SU-DHL-6 (cell line): ENCODE data around the gene ALOX5AP.
"Not testable (repeated sequence)": the region's sequence is repeated elsewhere in the genome, so short reads cannot be mapped to it uniquely, and the experiment has no call there.

Experiments used
- H2AFZ ChIP-seq: fragments of 200-600 bp; sonication (generic); 2 replicates; pipeline ENCODE4 v1.6.1; 2014; ENCODE audit warnings: low read depth, mild to moderate bottlenecking, moderate library complexity, mixed read lengths, antibody characterized with exemption, low read length; ENCODE audit not compliant: severe bottlenecking
- H3F3A ChIP-seq: fragments of 200-600 bp; shearing (Covaris generic); 2 replicates; pipeline ENCODE4 v1.6.0; 2016; ENCODE audit warnings: antibody characterized with exemption, mild to moderate bottlenecking; ENCODE audit not compliant: insufficient read depth
- H3K27ac ChIP-seq: fragments of 200-600 bp; sonication (generic); 2 replicates; pipeline ENCODE4 v1.5.1; 2016; ENCODE audit warnings: low read depth, mild to moderate bottlenecking, low read length, moderate library complexity, mixed read lengths
- H3K27me3 ChIP-seq: fragments of 200-600 bp; sonication (generic), shearing (Covaris generic); 2 replicates; pipeline ENCODE4 v1.6.0; 2014; ENCODE audit warnings: mild to moderate bottlenecking, low read length
- H3K36me3 ChIP-seq: fragments of 200-600 bp; sonication (generic); 2 replicates; pipeline ENCODE4 v1.6.1; 2014; ENCODE audit warnings: mild to moderate bottlenecking, low read length, mixed read lengths
- H3K4me2 ChIP-seq: fragments of 300-600, 200-600 bp; shearing (Covaris generic), sonication (generic); 2 replicates; pipeline ENCODE4 v1.6.0; 2014; ENCODE audit warnings: low read length, low read depth, mild to moderate bottlenecking; ENCODE audit not compliant: poor library complexity, severe bottlenecking
- H3K4me3 ChIP-seq: fragments of 200-600 bp; sonication (generic); 2 replicates; pipeline ENCODE4 v1.5.1; 2014; ENCODE audit warnings: antibody characterized with exemption, low read length, mild to moderate bottlenecking, mixed read lengths; ENCODE audit not compliant: insufficient read depth, poor library complexity, severe bottlenecking
- H3K79me2 ChIP-seq: fragments of 200-600 bp; sonication (generic); 2 replicates; pipeline ENCODE4 v1.6.1; 2014; ENCODE audit warnings: mild to moderate bottlenecking, low read length, moderate library complexity; ENCODE audit not compliant: insufficient read depth
- H3K9ac ChIP-seq: fragments of 200-600 bp; sonication (generic); 2 replicates; pipeline ENCODE4 v1.7.0; 2014; ENCODE audit warnings: mild to moderate bottlenecking, low read length
- H3K9me2 ChIP-seq: fragments of 200-600 bp; sonication (generic); replicated peaks from 2 replicates; pipeline ENCODE4 v1.6.1; 2014; ENCODE audit warnings: low read length; ENCODE audit not compliant: insufficient read depth
- H3K9me3 ChIP-seq: fragments of 200-600 bp; sonication (generic); 2 replicates; pipeline ENCODE4 v1.6.1; 2014; ENCODE audit warnings: low read length, mixed read lengths; ENCODE audit not compliant: insufficient read depth
- H4K20me1 ChIP-seq: fragments of 200-600 bp; sonication (generic); 2 replicates; pipeline ENCODE4 v1.6.1; 2014; ENCODE audit warnings: low read depth, mild to moderate bottlenecking, antibody characterized with exemption, low read length, moderate library complexity, mixed read lengths
- CTCF ChIP-seq: fragments of 200-600 bp; sonication (generic); IDR thresholded peaks from one replicate; pipeline ENCODE4 v1.5.1; 2017; ENCODE audit warnings: antibody characterized with exemption, mild to moderate bottlenecking, low read length, moderate library complexity; ENCODE audit not compliant: insufficient read depth, poor library complexity, severe bottlenecking
- EZH2phosphoT487 ChIP-seq: fragments of 200-600 bp; sonication (generic), shearing (Covaris generic); conservative IDR thresholded peaks from 2 replicates; pipeline ENCODE4 v1.6.1; 2018; ENCODE audit warnings: mild to moderate bottlenecking, antibody characterized with exemption, low read length, moderate library complexity, mixed read lengths

The ALOX5AP gene

GRCh38 chr13:30745906-30746686 is 10.8 kb downstream of the ALOX5AP start:
- Histone ChIP-seq H3K9me2 (no peaks in the 10 kb centered on the region), H3K4me3 (no peak overlapping the region), H3K4me2 (no peak overlapping the region), H3K9ac (no peak overlapping the region), H3K27me3 (no peaks in the 10 kb centered on the region), H3K27ac (no peak overlapping the region), H3F3A (no peaks in the 10 kb centered on the region), H3K79me2 (no peaks in the 10 kb centered on the region), H3K36me3 (no peaks in the 10 kb centered on the region), H3K9me3 (no peaks in the 10 kb centered on the region), H4K20me1 (no peaks in the 10 kb centered on the region), H2AFZ (no peak overlapping the region)
- TF ChIP-seq CTCF (no peak), EZH2phosphoT487 (no peak)

- H3K9me3 ChIP-seq, result no peaks in the 10 kb centered on the region
- no peak overlapping the region for H3K4me2 ChIP-seq
- H3K9ac ChIP-seq, result no peak overlapping the region
- no peaks in the 10 kb centered on the region for H4K20me1 ChIP-seq
- no peaks in the 10 kb centered on the region for H3K27me3 ChIP-seq
- no peak for TF ChIP-seq EZH2phosphoT487
- TF ChIP-seq CTCF, result no peak
- H3K79me2 ChIP-seq, result no peaks in the 10 kb centered on the region
- H3K9me2 ChIP-seq, result no peaks in the 10 kb centered on the region
- H3F3A ChIP-seq, result no peaks in the 10 kb centered on the region
- no peaks in the 10 kb centered on the region for H3K36me3 ChIP-seq
- no peak overlapping the region for H3K4me3 ChIP-seq
- no peak overlapping the region for H3K27ac ChIP-seq
- no peak overlapping the region for H2AFZ ChIP-seq
These were observed 11.4 kb downstream of the ALOX5AP start for GRCh38 chr13:30746791-30747190.

- not testable (repeated sequence) for H3K27ac ChIP-seq, H3F3A ChIP-seq, H3K4me2 ChIP-seq, H3K4me3 ChIP-seq, H3K9me2 ChIP-seq, H3K9me3 ChIP-seq, H3K36me3 ChIP-seq, H4K20me1 ChIP-seq, H3K27me3 ChIP-seq, H3K79me2 ChIP-seq, H3K9ac ChIP-seq, H2AFZ ChIP-seq
These were observed 12.5 kb downstream of the ALOX5AP start for GRCh38 chr13:30747845-30748244.

GRCh38 chr13:30748717-30749116 is 13.4 kb downstream of the ALOX5AP start:
- Histone ChIP-seq H3F3A (no peaks in the 10 kb centered on the region), H3K9ac (no peak overlapping the region), H3K4me2 (no peak overlapping the region), H3K9me3 (no peaks in the 10 kb centered on the region), H3K9me2 (no peaks in the 10 kb centered on the region), H3K36me3 (no peaks in the 10 kb centered on the region), H3K27ac (no peak overlapping the region), H4K20me1 (no peaks in the 10 kb centered on the region), H3K79me2 (no peaks in the 10 kb centered on the region), H2AFZ (no peak overlapping the region), H3K4me3 (no peak overlapping the region), H3K27me3 (no peaks in the 10 kb centered on the region)
- TF ChIP-seq CTCF (no peak), EZH2phosphoT487 (no peak)
